Stimulated activated CD4-positive, alpha-beta T cell treated with anti-CD3 and anti-CD28 coated beads, Interleukin-4, amount 100 ng/mL, for 4 hours (primary cell): ENCODE data around the gene ZNF214.
"Not testable (repeated sequence)": the region's sequence is repeated elsewhere in the genome, so short reads cannot be mapped to it uniquely, and the experiment has no call there.

ENCODE experiments used
- DNase-seq, 2 experiments: peaks; one replicate each; pipeline ENCODE4 v3.0.0-alpha.2; 2020

The ZNF214 gene

DNA sequence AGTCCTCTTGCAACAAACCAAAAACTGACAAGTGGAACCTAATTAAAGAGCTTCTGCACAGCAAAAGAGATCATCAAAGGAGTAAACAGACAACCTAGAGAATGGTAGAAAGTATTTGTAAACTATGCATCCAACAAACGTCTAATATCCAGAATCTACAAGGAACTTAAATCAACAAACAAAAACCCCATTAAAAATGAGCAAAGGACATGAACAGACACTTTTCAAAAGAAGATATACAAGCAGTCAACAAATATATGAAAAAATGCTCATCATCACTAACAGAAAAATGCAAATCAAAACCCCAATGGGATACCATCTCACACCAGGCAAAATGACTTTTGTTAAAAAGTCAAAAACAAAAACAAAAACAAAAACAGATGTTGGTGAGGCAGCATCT is 33.7 kb downstream of the ZNF214 start:
- no peak for DNase-seq

- DNase-seq = no peak
These were observed 40.8 kb downstream of the ZNF214 start for GRCh38 chr11:6979365-6979764.

DNA sequence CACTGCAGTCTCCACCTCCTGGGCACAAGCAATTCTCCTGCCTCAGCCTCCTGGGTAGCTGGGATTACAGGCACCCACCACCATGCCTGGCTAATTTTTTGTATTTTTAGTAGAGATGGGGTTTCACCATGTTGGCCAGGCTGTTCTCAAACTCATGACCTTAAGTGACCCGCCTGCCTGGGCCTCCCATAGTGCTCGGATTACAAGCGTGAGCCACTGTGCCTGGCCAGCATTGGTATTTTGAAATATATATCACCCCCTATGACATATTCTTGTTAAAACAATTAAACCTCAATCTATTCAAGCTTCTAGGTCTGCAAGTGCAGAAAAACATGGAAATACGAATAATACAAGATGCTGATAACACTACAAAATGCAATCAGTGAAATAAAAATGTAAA is 50.3 kb downstream of the ZNF214 start:
- DNase-seq = not testable (repeated sequence)

- DNase-seq = no peak
These were observed 51.3 kb downstream of the ZNF214 start for GRCh38 chr11:6968816-6969215.

DNA sequence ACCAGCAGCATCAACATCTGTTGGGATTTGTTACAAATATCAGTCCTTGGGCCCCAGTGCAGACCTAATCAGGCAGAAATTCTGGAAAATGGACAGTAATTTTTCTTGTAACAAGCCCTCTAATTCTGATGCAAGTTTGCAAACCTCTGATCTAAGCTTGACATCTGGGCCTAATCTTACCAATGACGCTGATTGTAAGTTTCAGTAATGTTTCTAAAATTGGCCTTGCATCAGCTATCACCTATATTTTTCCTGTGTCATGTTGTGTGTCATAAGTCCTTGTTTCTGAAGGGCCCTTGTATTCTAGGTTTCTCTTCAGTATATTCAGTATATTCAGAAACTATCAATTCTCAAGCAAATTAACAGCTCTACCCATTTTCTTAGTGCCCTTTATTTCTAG is 57.5 kb downstream of the ZNF214 start:
- DNase-seq = no peak

- DNase-seq = no peak
These were observed 58.0 kb downstream of the ZNF214 start for GRCh38 chr11:6962141-6962540.

GRCh38 chr11:6954248-6954647 is 65.9 kb downstream of the ZNF214 start:
- not testable (repeated sequence) for DNase-seq
